Neural cell (in vitro differentiated cells): ENCODE data around the gene PADI4.

Source experiments
- CTCF ChIP-seq: fragments of 450-650 bp; IDR thresholded peaks from 2 replicates; pipeline ENCODE4 v1.5.1; 2014; ENCODE audit warnings: antibody characterized with exemption, mild to moderate bottlenecking, moderate library complexity; ENCODE audit not compliant: poor library complexity, severe bottlenecking
- EP300 ChIP-seq: fragments of 450-650 bp; conservative IDR thresholded peaks from 2 replicates; pipeline ENCODE4 v1.6.1; 2014; ENCODE audit warnings: antibody characterized with exemption, mild to moderate bottlenecking, moderate library complexity; ENCODE audit not compliant: poor library complexity, severe bottlenecking
- EZH2 ChIP-seq: fragments of 200-600, 300-800 bp; shearing (Covaris generic), sonication (generic); IDR thresholded peaks from 2 replicates; pipeline ENCODE4 v1.6.1; 2014; ENCODE audit warnings: antibody characterized with exemption, low read length, borderline replicate concordance, mild to moderate bottlenecking; ENCODE audit not compliant: insufficient read depth, poor library complexity, severe bottlenecking
- MXI1 ChIP-seq: fragments of 450-650 bp; conservative IDR thresholded peaks from 2 replicates; pipeline ENCODE4 v1.6.1; 2014; ENCODE audit warnings: antibody characterized with exemption, mild to moderate bottlenecking; ENCODE audit not compliant: poor library complexity, severe bottlenecking
- RAD21 ChIP-seq: fragments of 450-650 bp; conservative IDR thresholded peaks from 2 replicates; pipeline ENCODE4 v1.6.1; 2014; ENCODE audit warnings: antibody characterized with exemption, mild to moderate bottlenecking, moderate library complexity

GRCh38 chr1:17314491-17314971 lies 6.5 kb downstream of the PADI4 start:
- TF ChIP-seq EP300, result no peak
- no peak for TF ChIP-seq MXI1
- TF ChIP-seq EZH2, result no peak
- no peak for TF ChIP-seq CTCF
- TF ChIP-seq RAD21, result no peak
